ENCODE measurements around the gene CCSAP.

CCSAP gene

GRCh38 chr1:229385853-229386456, 43.1 kb upstream of the CCSAP start:
- H2BK5ac ChIP-seq (ENCODE audit: low read length), result no peak overlapping the region
- H3K27me3 ChIP-seq (ENCODE audit: control insufficient read depth in 3 of 3, insufficient read depth in 3 of 3, low read depth in 1 of 3, low read length in 3 of 3), result peaks cover 0 to 16% (median 0%) of the 10 kb centered on the region in 3 experiments
- no peaks in the 10 kb centered on the region for H3K79me1 ChIP-seq (ENCODE audit: low read depth, low read length)
- H3K4ac ChIP-seq (ENCODE audit: low read length), result no peak overlapping the region
- H2BK120ac ChIP-seq (ENCODE audit: low read depth, low read length), result no peak overlapping the region
- H2AFZ ChIP-seq (ENCODE audit: low read length), result no peak overlapping the region
- WGBS, 2 donors (ENCODE audit: extremely low coverage in 2 of 2, insufficient read length in 2 of 2, insufficient replicate concordance in 1 of 2), result no CpG with 5 or more reads among the region's 8 CpGs
- no peak overlapping the region for H2BK12ac ChIP-seq (ENCODE audit: low read length)
- H3K4me1 ChIP-seq (ENCODE audit: control insufficient read depth in 2 of 2, insufficient read depth in 1 of 2, low read depth in 1 of 2, low read length in 2 of 2), result peaks cover 0 to 6% of the 10 kb centered on the region in 2 donors
- H3K18ac ChIP-seq (ENCODE audit: low read length), result no peak overlapping the region
- DNase-seq (ENCODE audit: low spot score), result no peak
- no peak overlapping the region for H3K4me3 ChIP-seq (ENCODE audit: low read length in 2 of 2)
- H3K14ac ChIP-seq (ENCODE audit: low read length), result no peak overlapping the region
- no peak overlapping the region for H3K9ac ChIP-seq (ENCODE audit: low read depth, low read length, poor library complexity)
- H2BK15ac ChIP-seq (ENCODE audit: low read length), result no peak overlapping the region
- H3K4me2 ChIP-seq (ENCODE audit: insufficient read depth, low read length, poor library complexity, severe bottlenecking), result no peak overlapping the region
- no peak overlapping the region for H3K27ac ChIP-seq (replicated peaks; ENCODE audit: low read length)
- no peak overlapping the region for H4K8ac ChIP-seq (ENCODE audit: low read depth, low read length)
- H3K9me3 ChIP-seq (replicated peaks in 1 of 2; ENCODE audit: control insufficient read depth in 2 of 2, insufficient read depth in 1 of 2, low read depth in 1 of 2, low read length in 2 of 2), result no peaks in the 10 kb centered on the region
- H3K36me3 ChIP-seq (replicated peaks in 1 of 2; ENCODE audit: control insufficient read depth in 2 of 2, insufficient read depth in 2 of 2, low read length in 2 of 2), result no peaks in the 10 kb centered on the region
- no peak overlapping the region for H3K23ac ChIP-seq (ENCODE audit: low read depth, low read length, poor library complexity)
- H2AK5ac ChIP-seq (ENCODE audit: low read depth, low read length), result no peak overlapping the region
- no peak overlapping the region for H4K91ac ChIP-seq (ENCODE audit: low read depth, low read length, poor library complexity)

- H3K4me2 ChIP-seq (ENCODE audit: insufficient read depth, low read length, poor library complexity, severe bottlenecking), result no peak overlapping the region
- no peak overlapping the region for H2BK120ac ChIP-seq (ENCODE audit: low read depth, low read length)
- H3K18ac ChIP-seq (ENCODE audit: low read length), result no peak overlapping the region
- DNase-seq (ENCODE audit: low spot score), result no peak
- H3K27me3 ChIP-seq (ENCODE audit: control insufficient read depth in 3 of 3, insufficient read depth in 3 of 3, low read depth in 1 of 3, low read length in 3 of 3), result peaks cover 0 to 25% (median 0%) of the 10 kb centered on the region in 3 experiments
- H3K4ac ChIP-seq (ENCODE audit: low read length), result no peak overlapping the region
- H3K14ac ChIP-seq (ENCODE audit: low read length), result no peak overlapping the region
- H2BK15ac ChIP-seq (ENCODE audit: low read length), result no peak overlapping the region
- H2BK5ac ChIP-seq (ENCODE audit: low read length), result no peak overlapping the region
- no CpG with 5 or more reads among the region's 7 CpGs for WGBS, 2 donors (ENCODE audit: extremely low coverage in 2 of 2, insufficient read length in 2 of 2, insufficient replicate concordance in 1 of 2)
- H2AK5ac ChIP-seq (ENCODE audit: low read depth, low read length), result no peak overlapping the region
- no peak overlapping the region for H3K27ac ChIP-seq (replicated peaks; ENCODE audit: low read length)
- no peak overlapping the region for H3K9ac ChIP-seq (ENCODE audit: low read depth, low read length, poor library complexity)
- no peaks in the 10 kb centered on the region for H3K9me3 ChIP-seq (replicated peaks in 1 of 2; ENCODE audit: control insufficient read depth in 2 of 2, insufficient read depth in 1 of 2, low read depth in 1 of 2, low read length in 2 of 2)
- peaks cover 0 to 6% of the 10 kb centered on the region in 2 donors for H3K4me1 ChIP-seq (ENCODE audit: control insufficient read depth in 2 of 2, insufficient read depth in 1 of 2, low read depth in 1 of 2, low read length in 2 of 2)
- H3K23ac ChIP-seq (ENCODE audit: low read depth, low read length, poor library complexity), result no peak overlapping the region
- no peaks in the 10 kb centered on the region for H3K36me3 ChIP-seq (replicated peaks in 1 of 2; ENCODE audit: control insufficient read depth in 2 of 2, insufficient read depth in 2 of 2, low read length in 2 of 2)
- H3K79me1 ChIP-seq (ENCODE audit: low read depth, low read length), result no peaks in the 10 kb centered on the region
- H2AFZ ChIP-seq (ENCODE audit: low read length), result no peak overlapping the region
- no peak overlapping the region for H3K4me3 ChIP-seq (ENCODE audit: low read length in 2 of 2)
- no peak overlapping the region for H2BK12ac ChIP-seq (ENCODE audit: low read length)
- H4K8ac ChIP-seq (ENCODE audit: low read depth, low read length), result no peak overlapping the region
- H4K91ac ChIP-seq (ENCODE audit: low read depth, low read length, poor library complexity), result no peak overlapping the region
Measured at GRCh38 chr1:229384822-229385221, 42.0 kb upstream of the CCSAP start.

- Histone ChIP-seq H3K4ac (ENCODE audit: low read length) (no peak overlapping the region), H3K14ac (ENCODE audit: low read length) (no peak overlapping the region), H3K4me2 (ENCODE audit: insufficient read depth, low read length, poor library complexity, severe bottlenecking) (no peak overlapping the region), H2BK12ac (ENCODE audit: low read length) (no peak overlapping the region), H2BK15ac (ENCODE audit: low read length) (no peak overlapping the region), H2AK5ac (ENCODE audit: low read depth, low read length) (no peak overlapping the region), H2BK5ac (ENCODE audit: low read length) (no peak overlapping the region), H2BK120ac (ENCODE audit: low read depth, low read length) (no peak overlapping the region), H3K27ac (replicated peaks; ENCODE audit: low read length) (no peak overlapping the region), H4K8ac (ENCODE audit: low read depth, low read length) (no peak overlapping the region), H3K27me3 (ENCODE audit: control insufficient read depth in 3 of 3, insufficient read depth in 3 of 3, low read depth in 1 of 3, low read length in 3 of 3) (peaks cover 0 to 23% (median 0%) of the 10 kb centered on the region in 3 experiments), H3K18ac (ENCODE audit: low read length) (no peak overlapping the region), H2AFZ (ENCODE audit: low read length) (no peak overlapping the region), H3K79me1 (ENCODE audit: low read depth, low read length) (no peaks in the 10 kb centered on the region), H3K36me3 (replicated peaks in 1 of 2; ENCODE audit: control insufficient read depth in 2 of 2, insufficient read depth in 2 of 2, low read length in 2 of 2) (no peaks in the 10 kb centered on the region), H3K9me3 (replicated peaks in 1 of 2; ENCODE audit: control insufficient read depth in 2 of 2, insufficient read depth in 1 of 2, low read depth in 1 of 2, low read length in 2 of 2) (no peaks in the 10 kb centered on the region), H3K9ac (ENCODE audit: low read depth, low read length, poor library complexity) (no peak overlapping the region), H3K23ac (ENCODE audit: low read depth, low read length, poor library complexity) (no peak overlapping the region), H3K4me1 (ENCODE audit: control insufficient read depth in 2 of 2, insufficient read depth in 1 of 2, low read depth in 1 of 2, low read length in 2 of 2) (peaks cover 0 to 9% of the 10 kb centered on the region in 2 donors), H3K4me3 (ENCODE audit: low read length in 2 of 2) (no peak overlapping the region), H4K91ac (ENCODE audit: low read depth, low read length, poor library complexity) (no peak overlapping the region)
- DNase-seq (ENCODE audit: low spot score), result no peak
- no CpG with 5 or more reads among the region's 5 CpGs for WGBS, 2 donors (ENCODE audit: extremely low coverage in 2 of 2, insufficient read length in 2 of 2, insufficient replicate concordance in 1 of 2)
Measured at GRCh38 chr1:229383961-229384360, 41.1 kb upstream of the CCSAP start.

DNA sequence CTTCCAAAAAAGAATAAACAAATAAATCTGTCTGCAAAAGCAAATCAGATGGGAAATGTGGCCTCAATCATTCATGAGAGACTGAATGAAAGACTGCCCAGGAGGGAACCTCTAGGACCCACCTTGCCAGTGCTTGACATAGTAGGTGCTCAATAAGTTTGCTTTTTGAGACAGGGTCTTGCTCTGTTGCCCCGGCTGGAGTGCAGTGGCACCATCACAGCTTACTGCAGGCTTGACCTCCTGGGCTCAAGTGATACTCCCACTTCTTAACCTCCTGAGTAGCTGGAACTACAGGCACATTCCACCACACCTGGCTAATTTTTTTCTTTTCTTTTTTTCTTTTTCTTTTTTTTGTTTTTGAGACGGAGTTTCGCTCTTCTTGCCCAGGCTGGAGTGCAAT, 40.3 kb upstream of the CCSAP start:
- H3K27ac ChIP-seq (replicated peaks; ENCODE audit: low read length), result no peak overlapping the region
- no peak overlapping the region for H2BK12ac ChIP-seq (ENCODE audit: low read length)

More for the DNA sequence above, 40.3 kb upstream of the CCSAP start:
- Histone ChIP-seq H3K4me2 (ENCODE audit: insufficient read depth, low read length, poor library complexity, severe bottlenecking) (no peak overlapping the region), H2BK5ac (ENCODE audit: low read length) (no peak overlapping the region), H2AK5ac (ENCODE audit: low read depth, low read length) (no peak overlapping the region), H3K23ac (ENCODE audit: low read depth, low read length, poor library complexity) (no peak overlapping the region), H3K36me3 (replicated peaks in 1 of 2; ENCODE audit: control insufficient read depth in 2 of 2, insufficient read depth in 2 of 2, low read length in 2 of 2) (no peaks in the 10 kb centered on the region), H3K4ac (ENCODE audit: low read length) (no peak overlapping the region), H3K14ac (ENCODE audit: low read length) (no peak overlapping the region), H3K27me3 (ENCODE audit: control insufficient read depth in 3 of 3, insufficient read depth in 3 of 3, low read depth in 1 of 3, low read length in 3 of 3) (peaks cover 0 to 23% (median 0%) of the 10 kb centered on the region in 3 experiments), H3K9ac (ENCODE audit: low read depth, low read length, poor library complexity) (no peak overlapping the region), H3K9me3 (replicated peaks in 1 of 2; ENCODE audit: control insufficient read depth in 2 of 2, insufficient read depth in 1 of 2, low read depth in 1 of 2, low read length in 2 of 2) (no peaks in the 10 kb centered on the region), H3K79me1 (ENCODE audit: low read depth, low read length) (no peaks in the 10 kb centered on the region), H2AFZ (ENCODE audit: low read length) (no peak overlapping the region), H3K18ac (ENCODE audit: low read length) (no peak overlapping the region), H4K91ac (ENCODE audit: low read depth, low read length, poor library complexity) (no peak overlapping the region), H2BK120ac (ENCODE audit: low read depth, low read length) (no peak overlapping the region), H3K4me1 (ENCODE audit: control insufficient read depth in 2 of 2, insufficient read depth in 1 of 2, low read depth in 1 of 2, low read length in 2 of 2) (peaks cover 0 to 9% of the 10 kb centered on the region in 2 donors), H3K4me3 (ENCODE audit: low read length in 2 of 2) (no peak overlapping the region), H4K8ac (ENCODE audit: low read depth, low read length) (no peak overlapping the region), H2BK15ac (ENCODE audit: low read length) (no peak overlapping the region)
- DNase-seq (ENCODE audit: low spot score), result no peak
- WGBS, 2 donors (ENCODE audit: extremely low coverage in 2 of 2, insufficient read length in 2 of 2, insufficient replicate concordance in 1 of 2), result no CpG with 5 or more reads among the region's 3 CpGs
